ENCODE results near the gene LIG3.
"Not testable (repeated sequence)": the region's sequence is repeated elsewhere in the genome, so short reads cannot be mapped to it uniquely, and the experiment has no call there.

LIG3 gene

DNA sequence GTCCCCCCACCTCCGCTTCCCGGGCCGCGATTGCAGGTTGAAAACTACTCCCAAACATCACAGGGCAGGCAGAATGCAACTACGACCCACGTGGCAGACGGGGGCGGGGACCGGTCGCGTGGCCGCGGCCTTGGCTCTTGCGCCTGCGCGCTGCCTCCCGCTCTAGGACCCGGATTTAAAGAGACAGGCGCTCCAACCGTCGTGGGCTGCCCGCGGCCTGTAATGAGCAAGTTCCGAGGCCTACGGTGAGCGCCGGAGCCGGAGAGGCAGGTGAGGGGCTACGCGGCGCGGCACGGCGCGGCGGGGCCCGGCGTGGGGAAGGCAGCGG, at the start of gene LIG3:
Gene LIG3, plus strand, starts transcription at position 160 of the 328 bp plus-strand sequence. CDS start 2,494 bp downstream, outside the sequence.
- DNase-seq: peak; percentile 95

- DNase-seq: not testable (repeated sequence)
These were observed 29.5 kb upstream of the LIG3 start for GRCh38 chr17:34950780-34951179.

GRCh38 chr17:34958438-34958837, 21.9 kb upstream of the LIG3 start:
- no peak for DNase-seq

- peak; percentile 86 for DNase-seq
These were observed 19.0 kb upstream of the LIG3 start, which contains the start of the genes CCT6B and ZNF830 for GRCh38 chr17:34961093-34961911. TSS of gene CCT6B (minus strand) at chr17:34961460. CDS start at chr17:34961393, 67 bp downstream. TSS of gene ZNF830 (plus strand) at chr17:34961540. CDS start at chr17:34961567, 27 bp downstream.

GRCh38 chr17:34974179-34974578, 6.1 kb upstream of the LIG3 start:
- DNase-seq: no peak

GRCh38 chr17:34974794-34975785, 5.2 kb upstream of the LIG3 start:
- no peak for DNase-seq

DNA sequence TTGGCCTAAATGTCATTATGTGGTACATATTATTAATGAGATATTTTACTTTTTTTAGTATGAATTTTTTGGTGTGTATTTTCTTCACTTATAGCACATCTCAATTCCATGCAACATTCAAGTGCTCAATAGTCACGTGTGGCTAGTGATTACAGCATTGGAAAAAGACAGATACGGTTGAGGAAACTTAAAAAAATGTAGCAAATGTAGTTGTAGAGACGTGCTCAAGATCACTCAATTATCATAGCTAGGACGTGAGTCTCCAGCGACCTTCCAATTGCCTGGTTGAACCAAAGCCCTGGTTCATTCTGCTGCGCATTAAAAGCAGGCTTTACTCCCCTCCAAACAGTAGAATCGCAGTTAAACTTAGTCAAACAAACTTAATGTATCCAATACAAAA, 1.2 kb upstream of the LIG3 start:
- DNase-seq: no peak

GRCh38 chr17:34979650-34980352, 511 bp upstream of the LIG3 start:
- no peak for DNase-seq

DNA sequence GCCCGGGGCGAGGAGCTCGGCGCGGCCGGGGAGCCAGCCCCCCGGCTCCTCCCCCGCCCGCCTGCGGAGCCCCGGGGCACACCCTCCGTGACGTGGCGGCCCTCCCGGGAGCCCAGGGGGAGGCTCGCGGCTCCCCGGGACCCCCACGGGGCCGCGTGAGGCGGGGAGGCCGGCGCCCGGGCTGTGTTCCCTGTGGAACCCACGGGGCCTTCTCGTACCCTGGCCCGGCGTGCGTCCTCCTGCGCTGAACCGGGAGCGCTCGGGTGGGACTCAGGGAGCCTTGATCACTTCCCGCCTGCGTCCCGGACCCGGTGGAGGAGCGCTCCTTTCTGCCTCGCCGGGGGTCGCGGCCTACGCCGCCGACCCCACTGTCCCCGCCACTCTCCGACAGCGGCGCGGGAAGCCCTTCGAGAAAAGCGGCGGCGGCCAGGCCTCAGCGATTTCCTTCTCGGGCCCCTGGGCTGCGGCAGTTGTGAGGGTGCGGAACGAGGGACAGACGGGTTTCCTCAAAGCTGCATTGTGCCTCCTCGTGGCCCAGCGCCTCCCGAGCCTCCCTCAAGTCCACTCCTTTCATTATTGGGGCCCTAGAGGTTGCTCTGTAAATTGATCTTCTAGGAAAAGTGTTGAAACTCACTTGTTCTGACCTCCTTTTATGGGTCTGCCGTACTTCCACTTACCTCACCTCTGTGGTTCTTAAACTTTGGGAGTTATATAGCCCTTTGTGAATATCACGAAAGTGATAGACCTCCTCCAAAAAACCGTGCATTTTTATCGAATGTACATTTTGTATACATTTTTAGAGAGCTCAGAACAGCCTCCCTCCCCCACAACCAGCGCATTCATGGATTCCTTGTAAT, 597 bp downstream of the LIG3 start:
- no peak for DNase-seq

GRCh38 chr17:34981538-34982241, 1.4 kb downstream of the LIG3 start:
- no peak for DNase-seq

- no peak for DNase-seq
These were observed 6.9 kb downstream of the LIG3 start for GRCh38 chr17:34987232-34987631.

- no peak for DNase-seq
These were observed 8.3 kb downstream of the LIG3 start for GRCh38 chr17:34988644-34989043.

- DNase-seq: no peak
These were observed 9.2 kb downstream of the LIG3 start for GRCh38 chr17:34989473-34989872.

DNA sequence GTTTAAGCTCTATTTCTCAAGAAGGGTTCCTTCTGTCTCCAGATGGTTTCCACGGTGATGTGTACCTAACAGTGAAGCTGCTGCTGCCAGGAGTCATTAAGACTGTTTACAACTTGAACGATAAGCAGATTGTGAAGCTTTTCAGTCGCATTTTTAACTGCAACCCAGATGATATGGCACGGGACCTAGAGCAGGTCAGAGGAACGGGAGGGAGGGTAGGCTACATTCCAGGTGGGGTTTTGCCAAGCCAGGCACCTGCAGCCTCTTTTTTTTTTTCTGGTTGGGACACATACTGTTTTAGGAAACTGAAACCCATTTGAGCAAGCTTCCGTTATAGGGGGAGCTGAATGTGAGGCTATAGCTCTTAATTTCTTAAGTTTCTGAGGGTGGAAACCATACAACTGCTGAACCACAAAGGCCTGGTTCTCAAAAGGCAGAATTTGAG, 10.6 kb downstream of the LIG3 start:
- no peak for DNase-seq

DNA sequence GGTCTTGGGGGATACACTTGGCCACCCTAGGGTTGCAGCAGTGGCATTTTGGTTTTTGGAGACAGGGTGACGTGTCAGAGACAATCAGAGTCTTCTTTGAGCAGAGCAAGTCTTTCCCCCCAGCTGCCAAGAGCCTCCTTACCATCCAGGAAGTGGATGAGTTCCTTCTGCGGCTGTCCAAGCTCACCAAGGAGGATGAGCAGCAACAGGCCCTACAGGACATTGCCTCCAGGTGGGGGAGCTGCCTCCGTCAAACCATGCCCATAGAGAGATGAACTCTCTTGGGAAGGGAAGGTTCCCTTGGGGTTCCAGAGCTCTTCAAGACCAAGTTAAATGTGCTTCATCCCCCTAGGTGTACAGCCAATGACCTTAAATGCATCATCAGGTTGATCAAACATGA, 11.3 kb downstream of the LIG3 start:
- no peak for DNase-seq

DNA sequence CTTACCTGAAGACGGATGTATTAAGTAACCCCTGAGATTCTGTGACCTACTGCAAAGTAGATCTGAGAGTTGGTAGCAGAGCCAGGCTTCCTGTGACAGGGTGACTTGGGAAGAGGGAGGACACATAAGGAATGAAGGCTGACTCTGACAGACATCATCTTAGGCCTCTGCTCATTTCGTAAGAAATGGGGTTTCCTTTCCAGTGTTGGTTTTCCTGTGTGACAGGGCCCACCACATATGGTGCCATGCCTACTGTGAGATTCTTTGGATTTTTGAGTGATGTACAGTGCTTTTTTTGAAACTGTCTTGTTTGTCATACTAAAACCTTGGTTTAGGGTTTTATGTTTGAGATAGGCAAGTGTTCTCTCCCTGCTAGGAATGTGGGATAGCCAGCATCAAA, 12.7 kb downstream of the LIG3 start:
- no peak for DNase-seq

DNA sequence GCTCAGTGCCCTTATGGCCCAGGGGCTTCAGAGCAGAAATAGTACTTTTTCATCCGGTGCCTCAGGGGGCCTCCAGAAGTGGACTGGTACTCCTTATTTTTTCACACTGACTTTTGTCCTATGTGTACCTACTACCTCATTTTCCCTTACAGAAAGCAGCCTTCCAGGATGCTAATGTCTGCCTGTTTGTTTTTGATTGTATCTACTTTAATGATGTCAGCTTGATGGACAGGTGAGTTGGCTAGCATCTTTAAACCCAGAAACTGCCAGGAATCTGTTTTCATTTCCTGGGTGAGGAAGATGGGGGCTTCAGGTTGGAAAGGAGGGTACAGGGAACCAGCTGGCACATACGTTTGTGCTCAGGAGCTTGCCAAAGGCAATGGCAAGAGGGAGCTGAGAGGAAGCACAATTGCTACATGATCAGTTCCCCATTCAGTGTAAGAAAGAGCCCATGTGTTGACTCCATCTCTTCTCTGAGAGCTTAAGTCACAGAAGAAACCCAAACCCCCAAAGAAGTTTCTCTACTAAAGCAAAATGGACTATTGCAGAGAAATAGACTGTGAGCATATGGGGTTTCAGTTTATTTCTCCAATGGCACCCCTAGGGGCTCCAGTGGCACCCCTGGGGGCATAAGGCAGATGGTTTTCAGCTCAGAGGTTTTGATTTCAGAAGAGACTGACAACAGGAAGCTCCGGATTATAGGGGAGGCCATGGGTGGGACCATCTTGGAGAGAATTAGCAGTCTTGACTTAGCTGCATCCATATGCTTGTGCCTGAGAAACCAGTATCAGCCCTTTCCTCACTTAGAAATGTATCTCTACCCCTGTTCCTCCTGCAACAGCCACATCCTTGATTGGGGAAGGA, 16.3 kb downstream of the LIG3 start:
- no peak for DNase-seq

DNA sequence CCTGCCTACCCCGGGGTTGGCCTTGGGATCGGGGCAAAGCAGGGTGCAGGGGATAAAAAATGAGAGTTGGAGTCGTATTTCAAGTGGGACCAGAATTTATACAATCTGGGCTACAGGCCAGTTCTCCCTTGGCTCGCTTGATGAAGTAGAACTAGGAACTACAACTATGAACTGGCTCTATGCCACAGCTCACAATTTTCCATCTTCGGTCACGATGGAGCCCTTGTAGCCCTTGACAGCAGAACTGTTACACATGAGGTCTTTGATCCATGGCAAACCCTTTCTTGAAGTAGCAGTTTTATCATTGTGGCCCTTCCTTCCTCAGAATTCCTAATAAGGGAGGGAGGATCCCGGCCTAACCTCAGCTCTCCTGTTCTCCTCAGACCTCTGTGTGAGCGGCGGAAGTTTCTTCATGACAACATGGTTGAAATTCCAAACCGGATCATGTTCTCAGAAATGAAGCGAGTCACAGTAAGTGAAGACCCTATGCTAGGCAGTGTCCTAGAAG, 17.1 kb downstream of the LIG3 start:
- no peak for DNase-seq

GRCh38 chr17:34998205-34998604, 17.9 kb downstream of the LIG3 start:
- DNase-seq: peak; percentile 86

- no peak for DNase-seq
These were observed 19.1 kb downstream of the LIG3 start for GRCh38 chr17:34999456-34999855.
